GM18951 (cell line): ENCODE measurements around the gene ZAR1L.

Experiments used
- POLR2A ChIP-seq: IDR thresholded peaks from 4 replicates; pipeline ENCODE4 v1.6.1; 2011; ENCODE audit warnings: mild to moderate bottlenecking; ENCODE audit not compliant: insufficient read length, insufficient read depth; ENCODE audit errors: extremely low read depth
- in situ Hi-C: fragments of 300-500 bp; cut with MboI; formaldehyde crosslinking; loops from one replicate; pipeline ENCODE4 v1.12.0; 2022; ENCODE audit warnings: low sequenced_read_pairs, mixed read lengths, inconsistent platforms; ENCODE audit not compliant: unreplicated experiment

ZAR1L gene

GRCh38 chr13:32256243-32256642, 58.9 kb downstream of the ZAR1L start:
- in situ Hi-C loops, result no loop called here
- TF ChIP-seq POLR2A, result no peak

GRCh38 chr13:32255724-32256109, 59.4 kb downstream of the ZAR1L start:
- no peak for TF ChIP-seq POLR2A
- in situ Hi-C loops, result no loop called here

- TF ChIP-seq POLR2A, result no peak
- in situ Hi-C loops, result no loop called here
Measured at GRCh38 chr13:32254916-32255723, 60.0 kb downstream of the ZAR1L start.

- in situ Hi-C loops, result no loop called here
- no peak for TF ChIP-seq POLR2A
Measured at GRCh38 chr13:32254416-32254815, 60.7 kb downstream of the ZAR1L start.

- no peak for TF ChIP-seq POLR2A
- in situ Hi-C loops, result no loop called here
Measured at GRCh38 chr13:32253911-32254399, 61.2 kb downstream of the ZAR1L start.
